GM21390 (cell line): Measurements from ENCODE around the gene CTIF.
"Not testable (repeated sequence)": the region's sequence is repeated elsewhere in the genome, so short reads cannot be mapped to it uniquely, and the experiment has no call there.

Experiments used
- ATAC-seq: cut with Tn5 transposase; IDR thresholded peaks from one replicate; pipeline ENCODE4 v1.9.1; 2021; ENCODE audit not compliant: unreplicated experiment

The CTIF gene

GRCh38 chr18:48638896-48639771, 100.3 kb downstream of the CTIF start:
- ATAC-seq, result no peak

- ATAC-seq, result no peak
These were observed 101.1 kb downstream of the CTIF start for GRCh38 chr18:48639772-48640432.

GRCh38 chr18:48640566-48641270, 101.9 kb downstream of the CTIF start:
- no peak for ATAC-seq

- no peak for ATAC-seq
These were observed 103.2 kb downstream of the CTIF start for GRCh38 chr18:48641981-48642380.

- ATAC-seq, result no peak
These were observed 103.7 kb downstream of the CTIF start for GRCh38 chr18:48642503-48642902.

GRCh38 chr18:48643262-48643661, 104.4 kb downstream of the CTIF start:
- ATAC-seq, result no peak

GRCh38 chr18:48644029-48644428, 105.2 kb downstream of the CTIF start:
- ATAC-seq, result no peak

GRCh38 chr18:48645427-48646002, 106.7 kb downstream of the CTIF start:
- ATAC-seq, result no peak

- ATAC-seq, result no peak
These were observed 108.1 kb downstream of the CTIF start for GRCh38 chr18:48646976-48647375.

GRCh38 chr18:48649231-48649630, 110.4 kb downstream of the CTIF start:
- ATAC-seq, result no peak

- ATAC-seq, result not testable (repeated sequence)
These were observed 115.8 kb downstream of the CTIF start for GRCh38 chr18:48654591-48654990.

GRCh38 chr18:48655508-48655907, 116.7 kb downstream of the CTIF start:
- ATAC-seq, result no peak

GRCh38 chr18:48656176-48656575, 117.3 kb downstream of the CTIF start:
- no peak for ATAC-seq

GRCh38 chr18:48656582-48656981, 117.8 kb downstream of the CTIF start:
- ATAC-seq, result no peak

- no peak for ATAC-seq
These were observed 118.8 kb downstream of the CTIF start for GRCh38 chr18:48657447-48658120.

GRCh38 chr18:48658721-48659120, 119.9 kb downstream of the CTIF start:
- no peak for ATAC-seq

- no peak for ATAC-seq
These were observed 120.6 kb downstream of the CTIF start for GRCh38 chr18:48659188-48660009.

- no peak for ATAC-seq
These were observed 121.8 kb downstream of the CTIF start for GRCh38 chr18:48660346-48661228.

- no peak for ATAC-seq
These were observed 122.6 kb downstream of the CTIF start for GRCh38 chr18:48661421-48661820.
